Liver (tissue), 3 donors: ENCODE measurements around the gene SMAD5.

ENCODE experiments used
- CTCF ChIP-seq: fragments of 150-350 bp; IDR thresholded peaks from 2 replicates; pipeline ENCODE4 v1.5.1; 2017; ENCODE audit warnings: improper control_type of control experiment, low read depth, low read length; ENCODE audit not compliant: missing input control
- GABPA ChIP-seq, 2 donors: IDR thresholded peaks in 1 of 2; conservative IDR thresholded peaks in 1 of 2; 2 replicates each; pipeline ENCODE4 v1.6.1; 2016; ENCODE audit warnings: antibody characterized with exemption in 2 of 2, mild to moderate bottlenecking in 1 of 2, moderate library complexity in 1 of 2
- JUND ChIP-seq, 2 donors: IDR thresholded peaks; 2 replicates each; pipeline ENCODE4 v1.6.1; 2016; ENCODE audit warnings: antibody characterized with exemption in 2 of 2
- MAX ChIP-seq: IDR thresholded peaks from 2 replicates; pipeline ENCODE4 v1.6.1; 2016; ENCODE audit warnings: antibody characterized with exemption
- RAD21 ChIP-seq, 2 donors: IDR thresholded peaks; 2 replicates each; pipeline ENCODE4 v1.6.1; 2016; ENCODE audit warnings: antibody characterized with exemption in 2 of 2, mild to moderate bottlenecking in 2 of 2
- SP1 ChIP-seq: IDR thresholded peaks from 2 replicates; pipeline ENCODE4 v1.6.1; 2018; ENCODE audit warnings: antibody characterized with exemption, mild to moderate bottlenecking
- YY1 ChIP-seq: IDR thresholded peaks from 2 replicates; pipeline ENCODE4 v1.6.1; 2016; ENCODE audit warnings: antibody characterized with exemption, mild to moderate bottlenecking
- ZBTB33 ChIP-seq: IDR thresholded peaks from 2 replicates; pipeline ENCODE4 v1.6.1; 2016; ENCODE audit warnings: antibody characterized with exemption
- donor health status: healthy.
- donor health status: healthy.

- TF ChIP-seq MAX (no peak), CTCF (no peak), JUND (IDR thresholded peaks at IDR 0.05) (no peak), SP1 (no peak), GABPA (IDR thresholded peaks at IDR 0.05 in 1 of 2, conservative IDR thresholded peaks at IDR 0.05 in 1 of 2) (no peak), RAD21 (IDR thresholded peaks at IDR 0.05) (no peak), YY1 (no peak), ZBTB33 (no peak)
Observed at GRCh38 chr5:136191304-136192014, 58.8 kb downstream of the SMAD5 start.
